ENCODE measurements around the gene GNPDA1.

DNA sequence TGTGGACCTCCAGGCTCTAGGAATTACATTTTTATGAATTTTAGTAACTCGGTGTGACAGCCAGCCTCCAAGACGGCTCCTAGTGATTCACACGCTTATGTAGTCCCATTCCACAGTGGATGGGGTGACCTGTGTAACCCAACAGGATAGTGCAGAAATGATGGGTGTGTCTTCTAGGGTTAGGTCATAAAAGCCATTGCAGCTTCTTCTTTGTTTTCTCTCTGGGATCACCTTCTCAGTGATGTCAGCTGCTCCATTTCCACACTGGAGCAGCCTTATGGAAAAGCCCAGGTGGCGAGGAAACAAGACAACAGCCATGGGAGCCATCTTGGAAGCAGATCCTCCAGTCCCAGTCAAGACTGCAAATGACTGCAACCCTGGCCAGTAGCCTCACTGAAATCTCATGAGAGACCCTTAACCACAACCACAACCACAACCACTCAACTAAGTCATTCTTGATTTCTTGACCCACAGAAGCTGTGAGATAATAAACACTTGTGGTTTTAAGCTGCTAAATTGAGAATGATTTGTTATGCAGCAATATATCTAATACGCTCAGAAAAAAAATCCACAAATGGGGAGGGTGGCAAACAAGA is 5.1 kb upstream of the GNPDA1 start:
- TF ChIP-seq POLR2A (IDR thresholded peaks at IDR 0.05; ENCODE audit: low read depth, low read length) (no peak), TAF1 (IDR thresholded peaks at IDR 0.05; ENCODE audit: borderline replicate concordance, low read depth, low read length) (no peak), POLR2AphosphoS5 (IDR thresholded peaks at IDR 0.05; ENCODE audit: low read depth, low read length) (no peak)
